Measurements from ENCODE around the gene CTIF. TPM values are rescaled to one million over a fixed set of nuclear protein-coding genes. Genes with fewer than 3 reads are reported as not detected.

CTIF gene
- total RNA-seq, 1 donor from 2014 or later: 137 TPM

- no peak for TF ChIP-seq CTCF (IDR thresholded peaks at IDR 0.05; ENCODE audit: partially characterized antibody, unreplicated experiment)
- H3K27me3 Mint-ChIP-seq (ENCODE audit: unreplicated experiment): peaks cover 14% of the 10 kb centered on the region
- peak; percentile 6 for DNase-seq
- peaks cover 16% of the 10 kb centered on the region for H3K9me3 Mint-ChIP-seq (ENCODE audit: unreplicated experiment)
- H3K4me1 Mint-ChIP-seq (ENCODE audit: low read depth, unreplicated experiment): peaks cover 23% of the 10 kb centered on the region
- no peak overlapping the region for H3K4me3 Mint-ChIP-seq (ENCODE audit: unreplicated experiment)
- peaks cover 8% of the 10 kb centered on the region for H3K36me3 Mint-ChIP-seq (ENCODE audit: unreplicated experiment)
- no peak overlapping the region for H3K27ac Mint-ChIP-seq (ENCODE audit: unreplicated experiment)
Measured at GRCh38 chr18:48790869-48791635, 252.2 kb downstream of the CTIF start.

- Mint-ChIP-seq H3K4me1 (ENCODE audit: low read depth, unreplicated experiment) (peaks cover 23% of the 10 kb centered on the region), H3K4me3 (ENCODE audit: unreplicated experiment) (no peak overlapping the region), H3K27me3 (ENCODE audit: unreplicated experiment) (peaks cover 16% of the 10 kb centered on the region), H3K27ac (ENCODE audit: unreplicated experiment) (no peak overlapping the region), H3K36me3 (ENCODE audit: unreplicated experiment) (peaks cover 8% of the 10 kb centered on the region), H3K9me3 (ENCODE audit: unreplicated experiment) (peaks cover 16% of the 10 kb centered on the region)
- TF ChIP-seq CTCF (IDR thresholded peaks at IDR 0.05; ENCODE audit: partially characterized antibody, unreplicated experiment): no peak
- DNase-seq: peak; percentile 5
Measured at GRCh38 chr18:48791636-48792105, 252.8 kb downstream of the CTIF start.

DNA sequence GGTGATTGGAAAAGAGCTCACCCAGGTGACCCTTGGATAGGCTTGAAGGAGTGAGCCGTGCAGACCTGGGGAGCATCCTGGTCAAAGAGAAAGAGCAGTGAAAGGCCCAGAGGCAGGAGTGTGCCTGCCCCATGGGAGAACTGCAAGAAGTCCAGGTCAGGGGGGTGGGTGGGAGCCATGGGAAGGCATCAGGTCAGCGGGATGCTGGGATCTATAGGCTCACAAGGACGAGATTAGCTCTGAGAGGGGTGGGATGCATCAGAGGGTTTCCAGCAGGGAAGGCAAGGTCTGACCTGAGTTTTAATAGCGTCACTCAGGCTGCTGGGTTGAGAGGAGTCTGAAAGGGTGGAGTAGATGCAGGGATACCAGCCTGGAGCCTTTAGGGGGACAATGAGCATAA lies 253.3 kb downstream of the CTIF start:
- no peak overlapping the region for H3K27ac Mint-ChIP-seq (ENCODE audit: unreplicated experiment)
- peaks cover 21% of the 10 kb centered on the region for H3K4me1 Mint-ChIP-seq (ENCODE audit: low read depth, unreplicated experiment)
- H3K36me3 Mint-ChIP-seq (ENCODE audit: unreplicated experiment): peaks cover 8% of the 10 kb centered on the region
- peaks cover 16% of the 10 kb centered on the region for H3K9me3 Mint-ChIP-seq (ENCODE audit: unreplicated experiment)
- no peak for TF ChIP-seq CTCF (IDR thresholded peaks at IDR 0.05; ENCODE audit: partially characterized antibody, unreplicated experiment)
- H3K27me3 Mint-ChIP-seq (ENCODE audit: unreplicated experiment): peaks cover 18% of the 10 kb centered on the region
- peak; percentile 2 for DNase-seq
- no peak overlapping the region for H3K4me3 Mint-ChIP-seq (ENCODE audit: unreplicated experiment)

GRCh38 chr18:48792611-48793380 lies 254.0 kb downstream of the CTIF start:
- Mint-ChIP-seq H3K27ac (ENCODE audit: unreplicated experiment) (no peak overlapping the region), H3K9me3 (ENCODE audit: unreplicated experiment) (peaks cover 13% of the 10 kb centered on the region), H3K4me1 (ENCODE audit: low read depth, unreplicated experiment) (peaks cover 16% of the 10 kb centered on the region), H3K27me3 (ENCODE audit: unreplicated experiment) (peaks cover 18% of the 10 kb centered on the region), H3K36me3 (ENCODE audit: unreplicated experiment) (peaks cover 8% of the 10 kb centered on the region), H3K4me3 (ENCODE audit: unreplicated experiment) (no peak overlapping the region)
- no peak for TF ChIP-seq CTCF (IDR thresholded peaks at IDR 0.05; ENCODE audit: partially characterized antibody, unreplicated experiment)
- peak; percentile 2 for DNase-seq
